Hepatocyte (in vitro differentiated cells): Measurements from ENCODE around the gene STAC2. TPM values are rescaled to one million over a fixed set of nuclear protein-coding genes. Genes with fewer than 3 reads are reported as not detected.

ENCODE experiments used
- DNase-seq: peaks from one replicate; pipeline ENCODE4 v3.0.0-alpha.2; 2016; ENCODE audit warnings: low spot score
- H2AFZ ChIP-seq: fragments of 200-600 bp; sonication (generic); 2 replicates; pipeline ENCODE4 v1.6.0; 2016; ENCODE audit warnings: antibody characterized with exemption, mild to moderate bottlenecking
- H3K27ac ChIP-seq: fragments of 200-600 bp; sonication (generic); 2 replicates; pipeline ENCODE4 v1.5.1; 2016; ENCODE audit warnings: mild to moderate bottlenecking
- H3K27me3 ChIP-seq: fragments of 200-600 bp; sonication (generic); 2 replicates; pipeline ENCODE4 v1.6.1; 2016
- H3K36me3 ChIP-seq: fragments of 200-600 bp; sonication (generic); replicated peaks from 2 replicates; pipeline ENCODE4 v1.5.1; 2016; ENCODE audit warnings: low read depth; ENCODE audit not compliant: insufficient read depth
- H3K4me1 ChIP-seq: fragments of 200-600 bp; sonication (generic); 2 replicates; pipeline ENCODE4 v1.5.1; 2016; ENCODE audit warnings: mild to moderate bottlenecking, moderate library complexity; ENCODE audit not compliant: insufficient read depth
- H3K4me2 ChIP-seq: fragments of 200-600 bp; sonication (generic); 2 replicates; pipeline ENCODE4 v1.6.0; 2016
- H3K4me3 ChIP-seq: fragments of 200-600 bp; sonication (generic); 2 replicates; pipeline ENCODE4 v1.5.1; 2016; ENCODE audit warnings: mild to moderate bottlenecking
- H3K79me2 ChIP-seq: fragments of 200-600 bp; sonication (generic); 2 replicates; pipeline ENCODE4 v1.6.0; 2017; ENCODE audit warnings: mild to moderate bottlenecking
- H3K9me2 ChIP-seq: fragments of 200-600 bp; sonication (generic); replicated peaks from 2 replicates; pipeline ENCODE4 v1.6.0; 2017; ENCODE audit warnings: mild to moderate bottlenecking; ENCODE audit not compliant: insufficient read depth
- H3K9me3 ChIP-seq: fragments of 200-600 bp; sonication (generic); 2 replicates; pipeline ENCODE4 v1.5.1; 2016; ENCODE audit warnings: low read depth, mild to moderate bottlenecking
- H4K20me1 ChIP-seq: fragments of 200-600 bp; sonication (generic); 2 replicates; pipeline ENCODE4 v1.6.0; 2016; ENCODE audit warnings: mild to moderate bottlenecking; ENCODE audit not compliant: insufficient read depth, poor library complexity, severe bottlenecking
- EZH2 ChIP-seq: fragments of 200-600 bp; sonication (generic); IDR thresholded peaks from 2 replicates; pipeline ENCODE4 v1.6.1; 2016; ENCODE audit warnings: antibody characterized with exemption, mild to moderate bottlenecking, borderline replicate concordance
- EZH2phosphoT487 ChIP-seq: fragments of 200-600 bp; sonication (generic); IDR thresholded peaks from one replicate; pipeline ENCODE4 v1.6.1; 2018; ENCODE audit warnings: antibody characterized with exemption, mild to moderate bottlenecking, low read depth, moderate library complexity; ENCODE audit not compliant: unreplicated experiment, severe bottlenecking
- WGBS: methylation state at CpG from one replicate; pipeline ENCODE4 v1.1.6; 2016; ENCODE audit warnings: low lambda C conversion rate; ENCODE audit errors: missing lambda C conversion rate; 5-methylcytosine and 5-hydroxymethylcytosine counted together
- polyA plus RNA-seq: library from polyadenylated mRNA; unstranded; fragments of >200 nt; fragmentation: Nextera tagmentation; extraction: Ambion mirVana; gene quantifications from 2 replicates; pipeline ENCODE4 v1.2.1, GENCODE V29; 2016
- total RNA-seq: library from RNA; depleted of rRNA; stranded (reverse); fragments of >200 nt; gene quantifications from 2 replicates; pipeline ENCODE4 v1.2.3, GENCODE V29; 2014
- TF ChIP-seq, protein P1 (sequence below): fragments of 200-600 bp; sonication (generic); IDR thresholded peaks from 2 replicates; pipeline ENCODE4 v1.5.1; 2016; ENCODE audit warnings: antibody characterized with exemption, mild to moderate bottlenecking; ENCODE audit not compliant: poor library complexity

The STAC2 gene
- total and polyA plus RNA-seq, 2 experiments from 2014 or later = 0.31 TPM; not detected in 1

- no peaks in the 10 kb centered on the region for H3K4me1 ChIP-seq
- no peak overlapping the region for H2AFZ ChIP-seq
- TF ChIP-seq, protein P1, sequence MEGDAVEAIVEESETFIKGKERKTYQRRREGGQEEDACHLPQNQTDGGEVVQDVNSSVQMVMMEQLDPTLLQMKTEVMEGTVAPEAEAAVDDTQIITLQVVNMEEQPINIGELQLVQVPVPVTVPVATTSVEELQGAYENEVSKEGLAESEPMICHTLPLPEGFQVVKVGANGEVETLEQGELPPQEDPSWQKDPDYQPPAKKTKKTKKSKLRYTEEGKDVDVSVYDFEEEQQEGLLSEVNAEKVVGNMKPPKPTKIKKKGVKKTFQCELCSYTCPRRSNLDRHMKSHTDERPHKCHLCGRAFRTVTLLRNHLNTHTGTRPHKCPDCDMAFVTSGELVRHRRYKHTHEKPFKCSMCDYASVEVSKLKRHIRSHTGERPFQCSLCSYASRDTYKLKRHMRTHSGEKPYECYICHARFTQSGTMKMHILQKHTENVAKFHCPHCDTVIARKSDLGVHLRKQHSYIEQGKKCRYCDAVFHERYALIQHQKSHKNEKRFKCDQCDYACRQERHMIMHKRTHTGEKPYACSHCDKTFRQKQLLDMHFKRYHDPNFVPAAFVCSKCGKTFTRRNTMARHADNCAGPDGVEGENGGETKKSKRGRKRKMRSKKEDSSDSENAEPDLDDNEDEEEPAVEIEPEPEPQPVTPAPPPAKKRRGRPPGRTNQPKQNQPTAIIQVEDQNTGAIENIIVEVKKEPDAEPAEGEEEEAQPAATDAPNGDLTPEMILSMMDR = no peak
- TF ChIP-seq EZH2 = no peak
- no peak for TF ChIP-seq EZH2phosphoT487
- H3K79me2 ChIP-seq = no peaks in the 10 kb centered on the region
- H3K4me3 ChIP-seq = no peak overlapping the region
- no peaks in the 10 kb centered on the region for H4K20me1 ChIP-seq
- no peaks in the 10 kb centered on the region for H3K9me2 ChIP-seq
- 94% methylated on average over 9 of the region's 9 CpGs for WGBS
- H3K4me2 ChIP-seq = no peak overlapping the region
- no peaks in the 10 kb centered on the region for H3K9me3 ChIP-seq
- no peak for DNase-seq
- H3K27ac ChIP-seq = no peak overlapping the region
- H3K27me3 ChIP-seq = no peaks in the 10 kb centered on the region
- no peaks in the 10 kb centered on the region for H3K36me3 ChIP-seq
Measured at GRCh38 chr17:39187152-39187830, 38.5 kb downstream of the STAC2 start.

- Histone ChIP-seq H3K4me2 (no peak overlapping the region), H3K27ac (no peak overlapping the region), H3K4me1 (no peaks in the 10 kb centered on the region), H3K9me3 (no peaks in the 10 kb centered on the region), H3K9me2 (no peaks in the 10 kb centered on the region), H2AFZ (no peak overlapping the region), H3K27me3 (no peaks in the 10 kb centered on the region), H3K4me3 (no peak overlapping the region), H4K20me1 (no peaks in the 10 kb centered on the region), H3K36me3 (no peaks in the 10 kb centered on the region), H3K79me2 (no peaks in the 10 kb centered on the region)
- WGBS = 88% methylated on average over 14 of the region's 15 CpGs
- no peak for TF ChIP-seq EZH2phosphoT487
- TF ChIP-seq EZH2 = no peak
- TF ChIP-seq, protein P1 = no peak
- DNase-seq = no peak
Measured at GRCh38 chr17:39186481-39187002, 39.2 kb downstream of the STAC2 start.

- Histone ChIP-seq H2AFZ (no peak overlapping the region), H3K4me2 (no peak overlapping the region), H3K27ac (no peak overlapping the region), H3K9me3 (no peaks in the 10 kb centered on the region), H3K27me3 (no peaks in the 10 kb centered on the region), H3K4me3 (no peak overlapping the region), H3K36me3 (no peaks in the 10 kb centered on the region), H4K20me1 (no peaks in the 10 kb centered on the region), H3K79me2 (no peaks in the 10 kb centered on the region), H3K9me2 (no peaks in the 10 kb centered on the region), H3K4me1 (no peaks in the 10 kb centered on the region)
- TF ChIP-seq EZH2 (no peak), EZH2phosphoT487 (no peak)
- TF ChIP-seq, protein P1 = no peak
- 95% methylated on average over 10 of the region's 10 CpGs for WGBS
- no peak for DNase-seq
Measured at GRCh38 chr17:39183720-39184119, 42.0 kb downstream of the STAC2 start.

GRCh38 chr17:39183045-39183444, 42.7 kb downstream of the STAC2 start:
- Histone ChIP-seq H3K36me3 (no peaks in the 10 kb centered on the region), H3K79me2 (no peaks in the 10 kb centered on the region), H3K27me3 (no peaks in the 10 kb centered on the region), H4K20me1 (no peaks in the 10 kb centered on the region), H3K27ac (no peak overlapping the region), H3K4me1 (no peaks in the 10 kb centered on the region), H3K4me2 (no peak overlapping the region), H2AFZ (no peak overlapping the region), H3K9me3 (no peaks in the 10 kb centered on the region), H3K4me3 (no peak overlapping the region), H3K9me2 (no peaks in the 10 kb centered on the region)
- WGBS = 95% methylated on average over 5 of the region's 5 CpGs
- TF ChIP-seq EZH2 (no peak), EZH2phosphoT487 (no peak)
- TF ChIP-seq, protein P1 = no peak
- no peak for DNase-seq
